Kidney (tissue), 14 donors: ENCODE measurements around the gene ANO1. TPM values are rescaled to one million over a fixed set of nuclear protein-coding genes. Genes with fewer than 3 reads are reported as not detected.

ENCODE experiments used
- DNase-seq, 5 donors: peaks; one replicate each; pipeline ENCODE4 v3.0.0-alpha.2; 2013 to 2020
- FAIRE-seq: peaks from 2 replicates; lab custom pipeline; 2012; peaks lifted over from hg19 to GRCh38; lab: Jason Lieb, UNC
- H3K27ac ChIP-seq, 2 donors: one replicate each; pipeline ENCODE4 v1.7.0; 2013; ENCODE audit warnings: low read depth in 2 of 2, low read length in 2 of 2, inconsistent platforms in 1 of 2
- H3K27me3 ChIP-seq: one replicate; pipeline ENCODE4 v1.7.1; 2013; ENCODE audit warnings: low read length, inconsistent platforms; ENCODE audit not compliant: control insufficient read depth, insufficient read depth
- H3K36me3 ChIP-seq, 3 donors: one replicate each; pipeline versions ENCODE4 v1.7.0 to v1.7.1; 2013; ENCODE audit warnings: low read length in 3 of 3, control low read depth in 1 of 3, inconsistent platforms in 1 of 3; ENCODE audit not compliant: insufficient read depth in 3 of 3, control insufficient read depth in 2 of 3
- H3K4me1 ChIP-seq, 3 donors: one replicate each; pipeline versions ENCODE4 v1.7.0 to v1.7.1; 2013; ENCODE audit warnings: low read length in 3 of 3, inconsistent platforms in 1 of 3, low read depth in 1 of 3; ENCODE audit not compliant: control insufficient read depth in 2 of 3, insufficient read depth in 2 of 3
- H3K4me3 ChIP-seq, 3 donors: one replicate each; pipeline versions ENCODE4 v1.7.0 to v1.8.1; 2013; ENCODE audit warnings: low read length in 3 of 3, control low read depth in 1 of 3, inconsistent platforms in 1 of 3
- H3K9ac ChIP-seq, 3 donors: one replicate each; pipeline versions ENCODE4 v1.7.0 to v1.7.1; 2013; ENCODE audit warnings: low read length in 3 of 3, control low read depth in 1 of 3, inconsistent platforms in 1 of 3
- H3K9me3 ChIP-seq, 3 donors: one replicate each; pipeline versions ENCODE4 v1.7.0 to v1.7.1; 2013; ENCODE audit warnings: low read length in 3 of 3, control low read depth in 1 of 3, inconsistent platforms in 1 of 3; ENCODE audit not compliant: control insufficient read depth in 2 of 3, insufficient read depth in 1 of 3
- intact Hi-C: fragments of 100-400 bp; cut with DNase I; formaldehyde crosslinking; loops from one replicate; pipeline ENCODE4 v1.11.1; 2022
- polyA plus RNA-seq: library from polyadenylated mRNA; stranded (reverse); fragments of 350-450 nt; fragmentation: Illumina TruSeq; extraction: RNeasy Lipid Tissue Mini Kit (QIAGEN cat#74804); gene quantifications from one replicate; pipeline ENCODE4 v1.2.3, GENCODE V29; 2014; ENCODE audit warnings: low read depth, low replicate concordance; ENCODE audit not compliant: insufficient read depth
- total RNA-seq: library from RNA; stranded (reverse); fragmentation: NEBNext Ultra II Directional; extraction: Animal tissue kit (Norgen Biotek cat#: 25700); gene quantifications from one replicate; pipeline ENCODE4 v1.2.1, GENCODE V29; 2021
- TF ChIP-seq, protein P1 (sequence below): IDR thresholded peaks from 3 replicates; pipeline ENCODE4 v1.5.1; 2012; ENCODE audit warnings: mild to moderate bottlenecking, moderate library complexity, borderline replicate concordance; ENCODE audit not compliant: insufficient read depth; ENCODE audit errors: extremely low read depth
- donor health status: control.
- donor health status: control.
- donor health status: control.
- donor health status: control.
- donor health status: control.
- donor health status: DM: yes; HTN: yes; CAD: no.
- donor health status: Normal renal cell carcinoma (clear cell type).

ANO1 gene
- total and polyA plus RNA-seq, 2 donors from 2014 or later, result 2.0 to 15.1 TPM

DNA sequence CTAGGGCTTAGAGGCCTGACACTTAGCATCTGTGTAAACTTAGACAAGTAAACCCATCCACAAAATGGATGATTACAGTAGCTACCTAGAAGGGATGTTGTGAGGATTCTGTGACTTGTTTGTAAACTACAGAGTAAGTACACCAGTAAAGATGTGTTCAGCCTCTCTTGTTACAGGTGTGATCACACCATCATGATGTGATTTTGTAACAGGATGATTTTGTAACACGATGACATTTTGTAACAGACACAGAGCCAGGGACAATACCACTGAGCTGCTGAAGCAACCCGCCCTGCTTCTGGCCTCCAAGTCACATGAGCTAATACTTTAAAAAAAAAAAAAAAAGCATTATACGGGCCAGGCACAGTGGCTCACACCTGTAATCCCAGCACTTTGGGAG lies 142.0 kb downstream of the ANO1 start:
- intact Hi-C loops, result no loop called here
- H3K36me3 ChIP-seq, result no peaks in the 10 kb centered on the region
- H3K27me3 ChIP-seq, result no peaks in the 10 kb centered on the region
- no peak overlapping the region for H3K4me3 ChIP-seq
- H3K9ac ChIP-seq, result no peak overlapping the region
- no peak overlapping the region for H3K27ac ChIP-seq
- TF ChIP-seq, protein P1, sequence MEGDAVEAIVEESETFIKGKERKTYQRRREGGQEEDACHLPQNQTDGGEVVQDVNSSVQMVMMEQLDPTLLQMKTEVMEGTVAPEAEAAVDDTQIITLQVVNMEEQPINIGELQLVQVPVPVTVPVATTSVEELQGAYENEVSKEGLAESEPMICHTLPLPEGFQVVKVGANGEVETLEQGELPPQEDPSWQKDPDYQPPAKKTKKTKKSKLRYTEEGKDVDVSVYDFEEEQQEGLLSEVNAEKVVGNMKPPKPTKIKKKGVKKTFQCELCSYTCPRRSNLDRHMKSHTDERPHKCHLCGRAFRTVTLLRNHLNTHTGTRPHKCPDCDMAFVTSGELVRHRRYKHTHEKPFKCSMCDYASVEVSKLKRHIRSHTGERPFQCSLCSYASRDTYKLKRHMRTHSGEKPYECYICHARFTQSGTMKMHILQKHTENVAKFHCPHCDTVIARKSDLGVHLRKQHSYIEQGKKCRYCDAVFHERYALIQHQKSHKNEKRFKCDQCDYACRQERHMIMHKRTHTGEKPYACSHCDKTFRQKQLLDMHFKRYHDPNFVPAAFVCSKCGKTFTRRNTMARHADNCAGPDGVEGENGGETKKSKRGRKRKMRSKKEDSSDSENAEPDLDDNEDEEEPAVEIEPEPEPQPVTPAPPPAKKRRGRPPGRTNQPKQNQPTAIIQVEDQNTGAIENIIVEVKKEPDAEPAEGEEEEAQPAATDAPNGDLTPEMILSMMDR, result no peak
- no peak for FAIRE-seq
- H3K4me1 ChIP-seq, result no peaks in the 10 kb centered on the region
- no peak for DNase-seq
- H3K9me3 ChIP-seq, result no peaks in the 10 kb centered on the region

DNA sequence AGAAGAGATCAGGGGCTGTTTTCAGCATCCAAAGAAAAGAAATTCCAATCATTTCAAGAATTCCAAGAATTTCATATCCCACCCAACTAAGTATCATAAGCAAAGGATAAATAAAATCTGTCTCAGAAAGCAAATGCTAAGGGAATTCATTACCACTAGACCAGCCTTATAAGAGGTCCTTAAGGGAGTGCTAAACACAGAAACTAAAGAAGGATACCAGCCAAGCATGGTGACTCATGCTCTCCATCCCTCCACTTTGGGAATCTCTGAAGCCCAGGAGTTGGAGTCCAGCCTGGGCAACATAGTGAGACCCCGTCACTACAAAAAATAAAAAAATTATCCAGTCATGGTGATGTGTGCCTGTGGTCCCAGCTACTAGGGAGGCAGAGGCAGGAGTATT lies 142.8 kb downstream of the ANO1 start:
- Histone ChIP-seq H3K27me3 (no peaks in the 10 kb centered on the region), H3K9ac (no peak overlapping the region), H3K36me3 (no peaks in the 10 kb centered on the region), H3K9me3 (no peaks in the 10 kb centered on the region), H3K4me1 (peaks cover 0 to 3% (median 0%) of the 10 kb centered on the region in 3 donors), H3K27ac (no peak overlapping the region), H3K4me3 (no peak overlapping the region)
- FAIRE-seq (no peak), DNase-seq (no peak)
- intact Hi-C loops, result no loop called here
- TF ChIP-seq, protein P1, result no peak

DNA sequence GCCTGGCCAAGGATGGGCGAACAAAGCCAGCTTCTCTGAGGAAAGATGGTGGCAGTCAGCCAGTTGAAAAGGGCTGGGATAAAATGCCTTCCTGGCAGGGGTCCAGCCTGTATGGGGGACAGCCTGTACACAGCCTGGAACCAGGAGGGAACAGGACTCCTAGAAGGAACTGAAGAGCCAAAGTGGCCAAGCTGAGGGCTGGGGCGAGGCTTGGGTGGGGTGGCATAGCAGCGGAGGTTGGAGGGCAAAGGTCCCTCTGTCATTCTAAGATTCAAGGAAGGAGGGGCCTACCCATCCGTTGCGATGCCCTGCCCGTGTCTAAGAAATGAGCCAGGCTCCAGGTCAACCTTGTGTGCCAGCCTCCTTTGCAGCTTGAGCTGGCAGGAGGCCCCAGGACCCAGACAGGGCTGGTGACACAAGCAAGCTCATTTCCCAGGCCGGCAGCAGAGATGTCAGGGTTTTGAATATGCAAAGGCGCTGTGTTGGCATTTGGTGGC lies 147.6 kb downstream of the ANO1 start:
- DNase-seq, result no peak
- H3K36me3 ChIP-seq, result no peaks in the 10 kb centered on the region
- no peaks in the 10 kb centered on the region for H3K27me3 ChIP-seq
- H3K27ac ChIP-seq, result peak overlapping the region in 1 of 2 donors; percentile 23
- intact Hi-C loops, result no loop called here
- no peak overlapping the region for H3K9ac ChIP-seq
- no peak overlapping the region for H3K4me3 ChIP-seq
- TF ChIP-seq, protein P1, result no peak
- no peaks in the 10 kb centered on the region for H3K9me3 ChIP-seq
- FAIRE-seq, result no peak
- peaks cover 0 to 6% (median 0%) of the 10 kb centered on the region in 3 donors for H3K4me1 ChIP-seq

DNA sequence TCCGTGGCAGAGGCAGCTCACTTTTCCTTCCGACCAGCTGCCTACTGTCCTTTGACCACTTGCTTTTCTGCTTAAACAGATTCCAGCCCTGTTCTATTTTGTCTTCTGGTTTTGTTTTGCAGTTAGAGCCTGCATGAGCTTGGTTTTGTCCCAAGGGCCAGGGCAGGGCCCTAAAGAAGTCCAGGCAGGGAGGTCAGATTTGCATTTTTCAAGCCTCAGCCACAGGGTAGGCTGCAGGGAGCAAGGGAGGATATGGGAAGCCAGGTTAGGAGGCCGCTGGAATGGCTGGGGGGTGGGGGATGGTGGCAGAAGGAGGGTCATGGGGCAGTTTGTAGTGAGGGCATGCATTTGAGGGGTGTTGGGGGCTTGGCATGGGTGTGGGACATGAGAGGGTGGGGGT lies 148.1 kb downstream of the ANO1 start:
- TF ChIP-seq, protein P1, result no peak
- Histone ChIP-seq H3K9ac (no peak overlapping the region), H3K4me3 (no peak overlapping the region), H3K36me3 (no peaks in the 10 kb centered on the region), H3K9me3 (no peaks in the 10 kb centered on the region), H3K27ac (peak overlapping the region in 1 of 2 donors; percentile 23), H3K27me3 (no peaks in the 10 kb centered on the region), H3K4me1 (peaks cover 0 to 6% (median 0%) of the 10 kb centered on the region in 3 donors)
- no peak for DNase-seq
- intact Hi-C loops, result no loop called here
- no peak for FAIRE-seq
